GM13977 (cell line): ENCODE results near the gene SAXO1.

ENCODE experiments used
- DNase-seq: peaks from one replicate; pipeline ENCODE4 v3.0.0; 2012; ENCODE audit warnings: low spot score
- CTCF ChIP-seq: IDR thresholded peaks from 2 replicates; pipeline ENCODE4 v1.5.1; 2012; ENCODE audit warnings: mild to moderate bottlenecking, control low read depth; ENCODE audit not compliant: insufficient read depth; ENCODE audit errors: extremely low read depth, missing control alignments
- in situ Hi-C: fragments of 300-500 bp; cut with MboI; formaldehyde crosslinking; loops from one replicate; pipeline ENCODE4 v1.12.0; 2022; ENCODE audit warnings: low sequenced_read_pairs, low pct_unique_long_range_greater_than_20kb, mixed read lengths, inconsistent platforms; ENCODE audit not compliant: unreplicated experiment

SAXO1 gene

GRCh38 chr9:18903450-18903849, 129.6 kb downstream of the SAXO1 start:
- no peak for TF ChIP-seq CTCF
- in situ Hi-C loops: no loop called here
- DNase-seq: no peak

GRCh38 chr9:18896531-18897179, 136.4 kb downstream of the SAXO1 start:
- no peak for TF ChIP-seq CTCF
- in situ Hi-C loops: no loop called here

GRCh38 chr9:18896004-18896403, 137.0 kb downstream of the SAXO1 start:
- TF ChIP-seq CTCF: no peak
- in situ Hi-C loops: no loop called here
- no peak for DNase-seq

More at GRCh38 chr9:18896531-18897179, 136.4 kb downstream of the SAXO1 start:
- no peak for DNase-seq

GRCh38 chr9:18893491-18893890, 139.5 kb downstream of the SAXO1 start:
- in situ Hi-C loops: no loop called here
- no peak for DNase-seq
- no peak for TF ChIP-seq CTCF

- no peak for TF ChIP-seq CTCF
- in situ Hi-C loops: no loop called here
- DNase-seq: no peak
Measured at GRCh38 chr9:18893046-18893445, 140.0 kb downstream of the SAXO1 start.

GRCh38 chr9:18891946-18892670, 140.9 kb downstream of the SAXO1 start:
- no peak for DNase-seq
- in situ Hi-C loops: no loop called here
- TF ChIP-seq CTCF: no peak

GRCh38 chr9:18890372-18890771, 142.6 kb downstream of the SAXO1 start:
- no peak for DNase-seq
- TF ChIP-seq CTCF: no peak
- in situ Hi-C loops: no loop called here
